CD4-positive, alpha-beta T cell treated with Interleukin-2 at 100 ng/mL for 4 hours (primary cell): ENCODE measurements around the gene VPS26C.
A peak's percentile ranks its signal among the peaks of the same experiment; 100 is the strongest.
"Not testable (repeated sequence)": the region's sequence is repeated elsewhere in the genome, so short reads cannot be mapped to it uniquely, and the experiment has no call there.

Source experiments
- DNase-seq: peaks from one replicate; pipeline ENCODE4 v3.0.0-alpha.2; 2020; ENCODE audit warnings: low spot score

The VPS26C gene

GRCh38 chr21:37267269-37268185 is at the start of gene VPS26C:
Gene VPS26C (minus strand): TSS chr21:37267334. CDS start chr21:37267294, 40 bp downstream.
- DNase-seq, result peak; percentile 99

GRCh38 chr21:37316072-37316471 is 48.9 kb upstream of the VPS26C start:
- DNase-seq, result not testable (repeated sequence)

- DNase-seq, result no peak
These were observed 33.1 kb upstream of the VPS26C start for GRCh38 chr21:37300114-37300751.

- DNase-seq, result no peak
These were observed 30.2 kb upstream of the VPS26C start for GRCh38 chr21:37297364-37297763.

- DNase-seq, result no peak
These were observed 27.5 kb upstream of the VPS26C start for GRCh38 chr21:37294679-37295078.

GRCh38 chr21:37292941-37293340 is 25.8 kb upstream of the VPS26C start:
- DNase-seq, result no peak

GRCh38 chr21:37292041-37292440 is 24.9 kb upstream of the VPS26C start:
- DNase-seq, result no peak

- DNase-seq, result not testable (repeated sequence)
These were observed 16.1 kb upstream of the VPS26C start for GRCh38 chr21:37283191-37283710.

GRCh38 chr21:37282602-37283001 is 15.5 kb upstream of the VPS26C start:
- not testable (repeated sequence) for DNase-seq

GRCh38 chr21:37281993-37282392 is 14.9 kb upstream of the VPS26C start:
- no peak for DNase-seq

GRCh38 chr21:37281579-37281978 is 14.4 kb upstream of the VPS26C start:
- DNase-seq, result no peak

GRCh38 chr21:37279271-37279670 is 12.1 kb upstream of the VPS26C start:
- not testable (repeated sequence) for DNase-seq

GRCh38 chr21:37278199-37278598 is 11.1 kb upstream of the VPS26C start:
- no peak for DNase-seq

GRCh38 chr21:37276377-37276776 is 9.2 kb upstream of the VPS26C start:
- no peak for DNase-seq

GRCh38 chr21:37273911-37274690 is 7.0 kb upstream of the VPS26C start:
- no peak for DNase-seq

- DNase-seq, result no peak
These were observed 6.3 kb upstream of the VPS26C start for GRCh38 chr21:37273440-37273839.

GRCh38 chr21:37272897-37273296 is 5.8 kb upstream of the VPS26C start:
- DNase-seq, result no peak

GRCh38 chr21:37270576-37271365 is 3.6 kb upstream of the VPS26C start:
- DNase-seq, result no peak

GRCh38 chr21:37269481-37269880 is 2.3 kb upstream of the VPS26C start:
- DNase-seq, result no peak

GRCh38 chr21:37268186-37268503 is 1.0 kb upstream of the VPS26C start:
- DNase-seq, result no peak

GRCh38 chr21:37266515-37267221 is 466 bp downstream of the VPS26C start:
- no peak for DNase-seq
